ENCODE data around the gene PAFAH2.

The PAFAH2 gene

DNA sequence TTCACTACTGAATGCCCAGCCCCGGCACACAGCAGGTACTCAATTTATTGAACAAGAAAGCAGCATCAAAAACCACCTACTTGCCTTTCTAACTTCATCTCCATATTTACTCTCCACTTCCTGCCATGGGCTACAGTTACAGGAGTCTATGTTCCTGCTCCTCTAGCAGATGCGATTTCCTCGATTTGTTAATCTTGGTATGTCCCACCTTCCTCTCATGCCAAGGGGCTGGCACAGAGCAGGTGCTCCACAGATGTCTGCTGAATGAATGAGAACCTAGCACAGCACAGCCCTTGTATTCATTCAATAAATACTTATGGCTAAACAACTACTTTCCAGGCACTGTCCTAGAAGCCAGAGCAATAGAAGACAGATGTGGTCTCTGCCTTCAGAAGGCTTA, 12.2 kb downstream of the PAFAH2 start:
- CTCF ChIA-PET, result no interaction called here
- POLR2A ChIA-PET, result no interaction called here
- no peak for DNase-seq (ENCODE audit: low read depth, low spot score)
- no peak overlapping the region for H3K4me3 ChIP-seq (ENCODE audit: low read depth, low read length)
- TF ChIP-seq, protein P1, sequence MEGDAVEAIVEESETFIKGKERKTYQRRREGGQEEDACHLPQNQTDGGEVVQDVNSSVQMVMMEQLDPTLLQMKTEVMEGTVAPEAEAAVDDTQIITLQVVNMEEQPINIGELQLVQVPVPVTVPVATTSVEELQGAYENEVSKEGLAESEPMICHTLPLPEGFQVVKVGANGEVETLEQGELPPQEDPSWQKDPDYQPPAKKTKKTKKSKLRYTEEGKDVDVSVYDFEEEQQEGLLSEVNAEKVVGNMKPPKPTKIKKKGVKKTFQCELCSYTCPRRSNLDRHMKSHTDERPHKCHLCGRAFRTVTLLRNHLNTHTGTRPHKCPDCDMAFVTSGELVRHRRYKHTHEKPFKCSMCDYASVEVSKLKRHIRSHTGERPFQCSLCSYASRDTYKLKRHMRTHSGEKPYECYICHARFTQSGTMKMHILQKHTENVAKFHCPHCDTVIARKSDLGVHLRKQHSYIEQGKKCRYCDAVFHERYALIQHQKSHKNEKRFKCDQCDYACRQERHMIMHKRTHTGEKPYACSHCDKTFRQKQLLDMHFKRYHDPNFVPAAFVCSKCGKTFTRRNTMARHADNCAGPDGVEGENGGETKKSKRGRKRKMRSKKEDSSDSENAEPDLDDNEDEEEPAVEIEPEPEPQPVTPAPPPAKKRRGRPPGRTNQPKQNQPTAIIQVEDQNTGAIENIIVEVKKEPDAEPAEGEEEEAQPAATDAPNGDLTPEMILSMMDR (IDR thresholded peaks at IDR 0.05; ENCODE audit: insufficient read depth, low read length, missing control alignments), result no peak

DNA sequence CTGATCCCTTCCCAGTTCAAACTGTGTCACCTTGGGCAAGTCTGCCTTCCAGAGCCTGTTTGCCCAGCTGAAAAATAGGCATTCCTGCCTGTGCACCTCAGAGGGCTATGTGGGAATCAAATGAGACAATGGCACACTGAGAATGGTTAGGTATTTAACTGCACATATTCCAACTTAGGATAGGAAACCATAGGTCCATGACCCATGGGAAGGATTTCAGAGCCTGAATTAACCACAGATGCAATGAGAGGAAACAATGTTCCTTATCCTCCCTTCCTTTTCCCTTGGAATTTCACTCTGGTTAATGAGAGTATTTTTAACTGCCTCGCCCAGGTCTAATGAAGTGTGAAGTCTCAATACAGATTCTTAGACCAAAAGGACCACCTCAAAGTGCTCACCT, 12.7 kb downstream of the PAFAH2 start:
- ChIA-PET CTCF (no interaction called here), POLR2A (no interaction called here)
- H3K4me3 ChIP-seq (ENCODE audit: low read depth, low read length), result no peak overlapping the region
- no peak for DNase-seq (ENCODE audit: low read depth, low spot score)
- TF ChIP-seq, protein P1 (IDR thresholded peaks at IDR 0.05; ENCODE audit: insufficient read depth, low read length, missing control alignments), result no peak

DNA sequence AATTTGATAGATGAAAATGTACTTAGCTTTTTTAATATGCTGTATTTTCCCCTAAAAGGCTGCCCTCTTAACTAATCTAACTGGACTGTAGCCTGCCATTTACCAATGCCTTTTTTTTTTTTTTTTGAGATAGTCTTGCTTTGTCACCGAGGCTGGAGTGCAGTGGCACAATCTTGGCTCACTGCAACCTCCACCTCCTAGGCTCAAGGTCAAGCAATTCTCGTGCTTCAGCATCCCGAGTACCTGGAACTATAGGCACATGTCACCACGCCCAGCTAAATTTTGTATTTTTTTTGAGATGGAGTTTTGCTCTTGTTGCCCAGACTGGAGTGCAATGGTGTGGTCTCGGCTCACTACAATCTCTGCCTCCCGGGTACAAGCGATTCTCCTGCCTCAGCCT, 18.7 kb downstream of the PAFAH2 start:
- no peak overlapping the region for H3K4me3 ChIP-seq (ENCODE audit: low read depth, low read length)
- no peak for DNase-seq (ENCODE audit: low read depth, low spot score)
- ChIA-PET CTCF (no interaction called here), POLR2A (no interaction called here)
- TF ChIP-seq, protein P1 (IDR thresholded peaks at IDR 0.05; ENCODE audit: insufficient read depth, low read length, missing control alignments), result no peak

DNA sequence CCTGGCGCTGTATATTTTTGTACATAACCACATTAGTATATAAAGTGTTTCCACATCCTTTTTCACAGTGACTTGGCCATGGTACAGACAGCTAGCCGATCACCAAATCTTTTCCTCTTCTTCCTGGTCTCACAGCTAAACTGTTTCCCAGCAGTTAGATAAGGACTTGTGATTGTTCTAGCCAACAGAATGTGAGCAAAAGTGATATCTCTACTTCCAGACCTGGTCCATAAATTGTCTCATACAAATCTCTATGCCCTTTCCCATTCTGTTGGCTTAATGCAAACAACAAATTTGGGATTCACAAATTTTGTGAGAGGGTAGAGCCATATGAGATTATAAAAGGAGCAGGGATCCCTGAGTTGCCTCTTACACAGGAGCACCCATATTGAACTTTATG, 19.5 kb downstream of the PAFAH2 start:
- ChIA-PET CTCF (interaction anchor here (1.4 kb wide), 1 partner anchor 83 kb away, joined by 5 read pairs; no protein-coding TSS in a partner anchor), POLR2A (no interaction called here)
- TF ChIP-seq, protein P1 (IDR thresholded peaks at IDR 0.05; ENCODE audit: insufficient read depth, low read length, missing control alignments), result no peak
- no peak for DNase-seq (ENCODE audit: low read depth, low spot score)
- no peak overlapping the region for H3K4me3 ChIP-seq (ENCODE audit: low read depth, low read length)

DNA sequence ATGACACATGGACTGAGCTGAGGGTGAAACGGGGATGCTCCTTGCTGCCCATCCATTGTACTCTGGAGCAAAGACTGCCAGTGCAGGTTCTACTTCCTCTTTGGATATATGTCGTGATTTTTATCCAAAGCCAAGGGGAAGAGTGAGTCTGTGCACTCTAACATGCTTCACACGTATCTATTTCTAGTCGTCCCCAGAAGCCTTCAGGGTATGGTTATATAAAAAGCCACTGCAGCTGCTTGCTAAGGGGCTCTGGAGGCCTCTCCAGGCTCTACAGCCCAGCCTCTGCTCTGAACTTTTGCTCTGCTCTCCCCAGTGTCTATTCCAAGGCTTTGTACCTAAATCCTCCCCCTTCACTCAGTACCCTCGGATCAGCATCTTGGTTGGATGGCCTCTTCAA, 20.1 kb downstream of the PAFAH2 start:
- ChIA-PET POLR2A (no interaction called here), CTCF (interaction anchor here (1.4 kb wide), 1 partner anchor 82 kb away, joined by 5 read pairs; no protein-coding TSS in a partner anchor)
- TF ChIP-seq, protein P1 (IDR thresholded peaks at IDR 0.05; ENCODE audit: insufficient read depth, low read length, missing control alignments), result no peak
- no peak for DNase-seq (ENCODE audit: low read depth, low spot score)
- H3K4me3 ChIP-seq (ENCODE audit: low read depth, low read length), result no peak overlapping the region

DNA sequence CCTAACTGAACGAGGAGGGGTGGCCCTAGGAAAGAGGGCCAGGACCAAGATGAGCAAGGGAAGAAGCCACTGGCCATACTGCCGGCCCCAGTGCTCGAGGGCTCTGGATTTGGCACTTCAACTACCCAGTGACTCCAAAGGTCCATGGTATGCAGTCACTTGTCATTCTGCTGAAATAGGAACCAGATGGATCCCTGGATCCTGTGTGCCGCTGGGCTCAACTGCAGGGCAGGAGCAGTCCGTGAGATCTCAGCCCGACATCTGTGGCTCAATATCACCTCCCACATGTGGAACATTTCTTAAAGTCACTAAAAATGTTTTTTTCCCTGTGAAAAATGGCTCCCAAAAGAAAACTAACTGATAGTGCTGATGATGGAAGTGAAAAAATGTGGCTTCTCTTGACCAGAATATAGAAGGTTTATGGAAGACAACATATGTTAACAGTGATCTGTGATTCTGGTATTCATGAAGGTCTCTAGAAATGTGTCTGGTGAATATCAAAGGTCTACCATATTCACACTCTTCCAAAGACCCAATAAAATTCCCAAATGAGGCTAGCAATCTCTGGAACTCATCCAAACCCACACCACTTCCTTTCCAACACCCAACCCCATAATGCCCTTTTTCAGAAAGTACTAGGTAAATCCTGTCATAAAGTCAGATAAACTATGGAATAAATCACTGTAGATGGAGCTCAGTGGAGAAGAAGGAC, 24.1 kb downstream of the PAFAH2 start:
- TF ChIP-seq, protein P1 (IDR thresholded peaks at IDR 0.05; ENCODE audit: insufficient read depth, low read length, missing control alignments), result no peak
- H3K4me3 ChIP-seq (ENCODE audit: low read depth, low read length), result no peak overlapping the region
- DNase-seq (ENCODE audit: low read depth, low spot score), result no peak
- CTCF ChIA-PET, result no interaction called here
- POLR2A ChIA-PET, result no interaction called here
